CD14-positive monocyte (primary cell): Measurements from ENCODE around the gene FAM83F. TPM values are rescaled to one million over a fixed set of nuclear protein-coding genes. Genes with fewer than 3 reads are reported as not detected.
A peak's percentile ranks its signal among the peaks of the same experiment; 100 is the strongest.

Experiments
- DNase-seq, 3 donors: peaks; one replicate each; pipeline ENCODE4 v3.0.0-alpha.2; 2011 to 2022
- H2AFZ ChIP-seq: 2 replicates; pipeline ENCODE4 v1.6.0; 2012; ENCODE audit warnings: mild to moderate bottlenecking, low read depth, low read length, inconsistent platforms; ENCODE audit not compliant: insufficient read depth, poor library complexity, severe bottlenecking
- H3K27ac ChIP-seq, 2 donors: 1 replicate in 1 of 2; 2 replicates in 1 of 2; pipeline ENCODE4 v1.5.1; 2012 to 2013; ENCODE audit warnings: low read length in 2 of 2, control low read depth in 1 of 2, inconsistent platforms in 1 of 2, low read depth in 1 of 2, mild to moderate bottlenecking in 1 of 2
- H3K27me3 ChIP-seq, 2 donors: one replicate each; pipeline versions ENCODE4 v1.6.0 to v1.6.1; 2011 to 2013; ENCODE audit warnings: low read length in 2 of 2; ENCODE audit not compliant: control insufficient read depth in 2 of 2, insufficient read depth in 2 of 2
- H3K36me3 ChIP-seq, 2 donors: replicated peaks in 1 of 2; 1 replicate in 1 of 2; 2 replicates in 1 of 2; pipeline versions ENCODE4 v1.5.1 to v1.6.1; 2012 to 2013; ENCODE audit warnings: low read length in 2 of 2, control low read depth in 1 of 2, inconsistent platforms in 1 of 2, mild to moderate bottlenecking in 1 of 2; ENCODE audit not compliant: insufficient read depth in 2 of 2, control insufficient read depth in 1 of 2
- H3K4me1 ChIP-seq, 2 donors: 1 replicate in 1 of 2; 2 replicates in 1 of 2; pipeline versions ENCODE4 v1.5.1 to v1.6.1; 2012 to 2013; ENCODE audit warnings: low read length in 2 of 2, control low read depth in 1 of 2, inconsistent platforms in 1 of 2, mild to moderate bottlenecking in 1 of 2, moderate library complexity in 1 of 2; ENCODE audit not compliant: insufficient read depth in 2 of 2, control insufficient read depth in 1 of 2
- H3K4me2 ChIP-seq: replicated peaks from 2 replicates; pipeline ENCODE3; 2012; ENCODE audit warnings: low read length, moderate library complexity, mild to moderate bottlenecking; ENCODE audit not compliant: poor library complexity, severe bottlenecking; ENCODE audit errors: extremely low read depth
- H3K4me3 ChIP-seq, 3 experiments: fragments of 200-600 bp in 1 of 3; sonication (generic) in 1 of 3; replicated peaks in 1 of 3; 1 replicate in 2 of 3; 2 replicates in 1 of 3; pipeline ENCODE4 v1.5.1; 2011 to 2013; ENCODE audit warnings: low read length in 3 of 3, mild to moderate bottlenecking in 3 of 3, control low read depth in 2 of 3, low read depth in 2 of 3, inconsistent platforms in 1 of 3, moderate library complexity in 1 of 3
- H3K79me2 ChIP-seq: 2 replicates; pipeline ENCODE4 v1.6.0; 2012; ENCODE audit warnings: mild to moderate bottlenecking, control low read depth, inconsistent platforms, low read length, moderate library complexity; ENCODE audit not compliant: insufficient read depth
- H3K9ac ChIP-seq: 2 replicates; pipeline ENCODE4 v1.6.0; 2017; ENCODE audit warnings: low read length, mild to moderate bottlenecking; ENCODE audit not compliant: insufficient read depth, poor library complexity, severe bottlenecking
- H3K9me3 ChIP-seq, 2 donors: replicated peaks in 1 of 2; 1 replicate in 1 of 2; 2 replicates in 1 of 2; pipeline versions ENCODE4 v1.5.1 to v1.6.1; 2012 to 2013; ENCODE audit warnings: low read length in 2 of 2, control low read depth in 1 of 2; ENCODE audit not compliant: control insufficient read depth in 1 of 2, insufficient read depth in 1 of 2
- H4K20me1 ChIP-seq: 2 replicates; pipeline ENCODE4 v1.6.0; 2012; ENCODE audit warnings: mild to moderate bottlenecking, low read length, control low read depth, moderate library complexity; ENCODE audit not compliant: insufficient read depth
- H3K27ac Mint-ChIP-seq, 7 donors: one replicate each; pipeline ENCODE4 v1.8.0; 2020; ENCODE audit warnings: mild to moderate bottlenecking in 7 of 7, mixed read lengths in 7 of 7, moderate library complexity in 6 of 7, inconsistent platforms in 2 of 7
- H3K27me3 Mint-ChIP-seq, 3 donors: one replicate each; pipeline ENCODE4 v1.8.0; 2021 to 2022; ENCODE audit warnings: low read depth in 3 of 3, mild to moderate bottlenecking in 3 of 3, mixed read lengths in 3 of 3, moderate library complexity in 3 of 3, inconsistent platforms in 1 of 3
- H3K36me3 Mint-ChIP-seq, 2 donors: one replicate each; pipeline ENCODE4 v1.8.0; 2020; ENCODE audit warnings: mixed read lengths in 2 of 2, inconsistent platforms in 1 of 2, mild to moderate bottlenecking in 1 of 2
- H3K4me1 Mint-ChIP-seq: one replicate; pipeline ENCODE4 v1.8.0; 2020; ENCODE audit warnings: mild to moderate bottlenecking, mixed read lengths
- H3K4me3 Mint-ChIP-seq, 2 donors: one replicate each; pipeline ENCODE4 v1.8.0; 2020; ENCODE audit warnings: mild to moderate bottlenecking in 2 of 2, mixed read lengths in 2 of 2, moderate library complexity in 1 of 2
- H3K9me3 Mint-ChIP-seq, 7 donors: one replicate each; pipeline ENCODE4 v1.8.0; 2020 to 2022; ENCODE audit warnings: mixed read lengths in 7 of 7, mild to moderate bottlenecking in 6 of 7, moderate library complexity in 6 of 7, inconsistent platforms in 2 of 7
- CTCF ChIP-seq: fragments of 200-600 bp; IDR thresholded peaks from one replicate; pipeline ENCODE4 v1.8.0; 2022; ENCODE audit warnings: antibody characterized with exemption, mild to moderate bottlenecking
- WGBS: methylation state at CpG from one replicate; pipeline ENCODE4 v1.1.5; 2013; ENCODE audit warnings: missing lambda C conversion rate; ENCODE audit not compliant: insufficient coverage; 5-methylcytosine and 5-hydroxymethylcytosine counted together
- intact Hi-C, 2 donors: fragments of 100-400 bp; cut with micrococcal nuclease; formaldehyde crosslinking; loops; one replicate each; pipeline versions ENCODE4 v1.15.0 to v1.15.1; 2023
- polyA plus RNA-seq, 3 donors: library from polyadenylated mRNA; depleted of rRNA in 1 of 3; unstranded in 2 of 3; stranded (reverse) in 1 of 3; fragments of 300-500 nt in 2 of 3; fragments of >200 nt in 1 of 3; fragmentation: Illumina TruSeq in 2 of 3; gene quantifications; 1 replicate in 2 of 3; 2 replicates in 1 of 3; pipeline ENCODE4 v1.2.3, GENCODE V29; 2012 to 2021

The FAM83F gene
- polyA plus RNA-seq, 3 donors = 0.01 TPM; not detected in 2

GRCh38 chr22:40004836-40005235 is 10.1 kb downstream of the FAM83F start:
- Histone ChIP-seq H3K4me2 (no peak overlapping the region), H3K27ac (no peak overlapping the region), H3K9me3 (no peaks in the 10 kb centered on the region), H3K36me3 (no peaks in the 10 kb centered on the region), H3K9ac (no peak overlapping the region), H4K20me1 (no peaks in the 10 kb centered on the region), H3K27me3 (peaks cover 0 to 23% of the 10 kb centered on the region in 2 donors), H3K4me1 (peaks cover 21 to 33% of the 10 kb centered on the region in 2 donors), H2AFZ (no peak overlapping the region), H3K79me2 (no peaks in the 10 kb centered on the region), H3K4me3 (no peak overlapping the region)
- no peak for DNase-seq
- Mint-ChIP-seq H3K27ac (no peak overlapping the region), H3K4me1 (peaks cover 38% of the 10 kb centered on the region), H3K4me3 (no peak overlapping the region), H3K27me3 (peaks cover 20 to 40% (median 24%) of the 10 kb centered on the region in 3 donors), H3K9me3 (peaks cover 0 to 2% (median 0%) of the 10 kb centered on the region in 7 donors), H3K36me3 (peaks cover 9 to 10% of the 10 kb centered on the region in 2 donors)
- 88% methylated on average over 5 of the region's 6 CpGs for WGBS
- intact Hi-C loops = loop anchor here in 1 of 2 donors (5.0 kb wide), 1 partner anchor 38 kb away; no protein-coding TSS in a partner anchor
- no peak for TF ChIP-seq CTCF

GRCh38 chr22:40006641-40007040 is 11.9 kb downstream of the FAM83F start:
- H3K9me3 ChIP-seq = no peaks in the 10 kb centered on the region
- H3K4me3 Mint-ChIP-seq = no peak overlapping the region
- H3K79me2 ChIP-seq = no peaks in the 10 kb centered on the region
- 98% methylated on average over 5 of the region's 8 CpGs for WGBS
- no peaks in the 10 kb centered on the region for H3K36me3 ChIP-seq
- H3K4me2 ChIP-seq = no peak overlapping the region
- intact Hi-C loops = no loop called here
- H3K36me3 Mint-ChIP-seq = peaks cover 9 to 10% of the 10 kb centered on the region in 2 donors
- peaks cover 0 to 2% (median 0%) of the 10 kb centered on the region in 7 donors for H3K9me3 Mint-ChIP-seq
- H3K27me3 ChIP-seq = peaks cover 0 to 30% of the 10 kb centered on the region in 2 donors
- H3K4me1 Mint-ChIP-seq = peaks cover 39% of the 10 kb centered on the region
- peak overlapping the region in 1 of 7 donors; percentile 46 for H3K27ac Mint-ChIP-seq
- H3K9ac ChIP-seq = no peak overlapping the region
- no peak overlapping the region for H2AFZ ChIP-seq
- peaks cover 14 to 34% (median 30%) of the 10 kb centered on the region in 3 donors for H3K27me3 Mint-ChIP-seq
- H3K4me1 ChIP-seq = peaks cover 25 to 38% of the 10 kb centered on the region in 2 donors
- H4K20me1 ChIP-seq = no peaks in the 10 kb centered on the region
- no peak overlapping the region for H3K27ac ChIP-seq
- no peak for DNase-seq
- H3K4me3 ChIP-seq = no peak overlapping the region
- TF ChIP-seq CTCF = no peak
